ENCODE data around the gene SMIM20.

Gene SMIM20

GRCh38 chr4:25966171-25966570, 52.2 kb downstream of the SMIM20 start:
- TF ChIP-seq TCF12 (IDR thresholded peaks at IDR 0.05; ENCODE audit: low read depth) (no peak), YY1 (IDR thresholded peaks at IDR 0.05; ENCODE audit: low read depth) (no peak), FOXM1 (IDR thresholded peaks at IDR 0.05; ENCODE audit: borderline replicate concordance, low read depth) (no peak), NFIC (IDR thresholded peaks at IDR 0.05) (no peak)

- TF ChIP-seq CREB1 (IDR thresholded peaks at IDR 0.05; ENCODE audit: low read depth) (no peak), CEBPB (IDR thresholded peaks at IDR 0.05) (no peak), TEAD4 (IDR thresholded peaks at IDR 0.05) (no peak), NFIC (IDR thresholded peaks at IDR 0.05) (no peak), RAD21 (IDR thresholded peaks at IDR 0.05; ENCODE audit: low read depth) (no peak), EP300 (IDR thresholded peaks at IDR 0.05; ENCODE audit: borderline replicate concordance) (no peak), FOXM1 (IDR thresholded peaks at IDR 0.05; ENCODE audit: borderline replicate concordance, low read depth) (no peak), MAX (IDR thresholded peaks at IDR 0.05) (no peak), TAF1 (IDR thresholded peaks at IDR 0.05; ENCODE audit: low read depth) (no peak), REST (IDR thresholded peaks at IDR 0.05; ENCODE audit: low read depth) (no peak), EGR1 (IDR thresholded peaks at IDR 0.05) (no peak), TCF12 (IDR thresholded peaks at IDR 0.05; ENCODE audit: low read depth) (no peak), YY1 (IDR thresholded peaks at IDR 0.05; ENCODE audit: low read depth) (no peak), ZBTB7A (IDR thresholded peaks at IDR 0.05; ENCODE audit: low read depth) (no peak)
Measured at GRCh38 chr4:25969374-25970155, 55.5 kb downstream of the SMIM20 start.

GRCh38 chr4:25970226-25970675, 56.2 kb downstream of the SMIM20 start:
- TF ChIP-seq NFIC (IDR thresholded peaks at IDR 0.05) (no peak), RAD21 (IDR thresholded peaks at IDR 0.05; ENCODE audit: low read depth) (no peak), EGR1 (IDR thresholded peaks at IDR 0.05) (no peak), YY1 (IDR thresholded peaks at IDR 0.05; ENCODE audit: low read depth) (no peak), TCF12 (IDR thresholded peaks at IDR 0.05; ENCODE audit: low read depth) (no peak), CEBPB (IDR thresholded peaks at IDR 0.05) (no peak), MAX (IDR thresholded peaks at IDR 0.05) (no peak), FOXM1 (IDR thresholded peaks at IDR 0.05; ENCODE audit: borderline replicate concordance, low read depth) (no peak), USF1 (IDR thresholded peaks at IDR 0.05) (no peak), TAF1 (IDR thresholded peaks at IDR 0.05; ENCODE audit: low read depth) (no peak), TEAD4 (IDR thresholded peaks at IDR 0.05) (no peak), REST (IDR thresholded peaks at IDR 0.05; ENCODE audit: low read depth) (no peak), CREB1 (IDR thresholded peaks at IDR 0.05; ENCODE audit: low read depth) (no peak), EP300 (IDR thresholded peaks at IDR 0.05; ENCODE audit: borderline replicate concordance) (no peak), ZBTB7A (IDR thresholded peaks at IDR 0.05; ENCODE audit: low read depth) (no peak)

- no peak for TF ChIP-seq TAF1 (IDR thresholded peaks at IDR 0.05; ENCODE audit: low read depth)
- TF ChIP-seq ZBTB7A (IDR thresholded peaks at IDR 0.05; ENCODE audit: low read depth), result no peak
Measured at GRCh38 chr4:25970691-25971432, 56.8 kb downstream of the SMIM20 start.

GRCh38 chr4:25972366-25972765, 58.3 kb downstream of the SMIM20 start:
- TF ChIP-seq FOXM1 (IDR thresholded peaks at IDR 0.05; ENCODE audit: borderline replicate concordance, low read depth), result no peak
- no peak for TF ChIP-seq NFIC (IDR thresholded peaks at IDR 0.05)
- TF ChIP-seq EP300 (IDR thresholded peaks at IDR 0.05; ENCODE audit: borderline replicate concordance), result no peak
- TF ChIP-seq YY1 (IDR thresholded peaks at IDR 0.05; ENCODE audit: low read depth), result no peak
- no peak for TF ChIP-seq RAD21 (IDR thresholded peaks at IDR 0.05; ENCODE audit: low read depth)
- no peak for TF ChIP-seq CREB1 (IDR thresholded peaks at IDR 0.05; ENCODE audit: low read depth)
- TF ChIP-seq REST (IDR thresholded peaks at IDR 0.05; ENCODE audit: low read depth), result no peak
- TF ChIP-seq TEAD4 (IDR thresholded peaks at IDR 0.05), result no peak
- TF ChIP-seq CEBPB (IDR thresholded peaks at IDR 0.05), result no peak
- TF ChIP-seq TCF12 (IDR thresholded peaks at IDR 0.05; ENCODE audit: low read depth), result no peak
- no peak for TF ChIP-seq MAX (IDR thresholded peaks at IDR 0.05)
- no peak for TF ChIP-seq EGR1 (IDR thresholded peaks at IDR 0.05)
- TF ChIP-seq ZBTB7A (IDR thresholded peaks at IDR 0.05; ENCODE audit: low read depth), result no peak
- TF ChIP-seq TAF1 (IDR thresholded peaks at IDR 0.05; ENCODE audit: low read depth), result no peak
- TF ChIP-seq USF1 (IDR thresholded peaks at IDR 0.05), result no peak

All from Ishikawa (cell line).